Natural killer cell (primary cell): ENCODE measurements around the gene DGKZ. TPM values are rescaled to one million over a fixed set of nuclear protein-coding genes. Genes with fewer than 3 reads are reported as not detected.
A peak's percentile ranks its signal among the peaks of the same experiment; 100 is the strongest.

Experiments
- ATAC-seq, 3 donors: fragments of 150-1000 bp in 2 of 3; fragments of 200-7000 bp in 1 of 3; cut with Tn5 transposase; 1 replicate in 1 of 3; 2 replicates in 2 of 3; pipeline ENCODE4 v1.10.0; 2021; ENCODE audit warnings: mild to moderate bottlenecking in 2 of 3, moderate library complexity in 2 of 3
- DNase-seq, 2 donors: peaks; one replicate each; pipeline versions ENCODE4 v3.0.0 to v3.0.0-alpha.2; 2013 to 2021; ENCODE audit warnings: mixed read lengths in 1 of 2
- H3K27ac ChIP-seq: one replicate; pipeline ENCODE4 v1.5.1; 2013; ENCODE audit warnings: mild to moderate bottlenecking, low read length
- H3K27me3 ChIP-seq: one replicate; pipeline ENCODE4 v1.6.1; 2013; ENCODE audit warnings: low read length; ENCODE audit not compliant: control insufficient read depth, insufficient read depth
- H3K36me3 ChIP-seq: one replicate; pipeline ENCODE4 v1.6.1; 2013; ENCODE audit warnings: low read length; ENCODE audit not compliant: control insufficient read depth, insufficient read depth
- H3K4me1 ChIP-seq: one replicate; pipeline ENCODE4 v1.6.1; 2013; ENCODE audit warnings: low read length; ENCODE audit not compliant: control insufficient read depth, insufficient read depth
- H3K4me3 ChIP-seq: one replicate; pipeline ENCODE4 v1.5.1; 2013; ENCODE audit warnings: low read length
- H3K9me3 ChIP-seq: one replicate; pipeline ENCODE4 v1.6.1; 2013; ENCODE audit warnings: low read length; ENCODE audit not compliant: control insufficient read depth, insufficient read depth
- H3K27ac Mint-ChIP-seq, 2 donors: one replicate each; pipeline ENCODE4 v1.8.0; 2022; ENCODE audit warnings: mild to moderate bottlenecking in 2 of 2, mixed read lengths in 2 of 2, moderate library complexity in 1 of 2
- H3K27me3 Mint-ChIP-seq, 2 donors: one replicate each; pipeline ENCODE4 v1.8.0; 2022; ENCODE audit warnings: low read depth in 2 of 2, mixed read lengths in 2 of 2
- H3K36me3 Mint-ChIP-seq: one replicate; pipeline ENCODE4 v1.8.0; 2022; ENCODE audit warnings: mixed read lengths
- H3K4me1 Mint-ChIP-seq, 2 donors: one replicate each; pipeline ENCODE4 v1.8.0; 2022; ENCODE audit warnings: mixed read lengths in 2 of 2
- H3K4me3 Mint-ChIP-seq: one replicate; pipeline ENCODE4 v1.8.0; 2022; ENCODE audit warnings: mild to moderate bottlenecking, moderate library complexity, mixed read lengths
- H3K9me3 Mint-ChIP-seq, 2 donors: one replicate each; pipeline ENCODE4 v1.8.0; 2022; ENCODE audit warnings: mixed read lengths in 2 of 2
- WGBS: methylation state at CpG from one replicate; pipeline ENCODE4 v1.1.7; 2013; ENCODE audit warnings: missing lambda C conversion rate; ENCODE audit not compliant: insufficient coverage; 5-methylcytosine and 5-hydroxymethylcytosine counted together
- intact Hi-C: fragments of 100-400 bp; cut with micrococcal nuclease; formaldehyde crosslinking; loops from one replicate; pipeline ENCODE4 v1.14.2; 2022
- total RNA-seq, 4 donors: library from RNA; stranded (reverse); fragments of 120-200 nt in 1 of 4; gene quantifications; one replicate each; pipeline versions ENCODE4 v1.2.3 to v1.2.4, GENCODE V29; 2013 to 2022
- TF ChIP-seq, protein P1 (sequence below): fragments of 200-600 bp; IDR thresholded peaks from one replicate; pipeline ENCODE4 v1.8.0; 2022; ENCODE audit warnings: antibody characterized with exemption

The DGKZ gene
- total RNA-seq, 3 donors from 2014 or later (not counting 1 experiment from before 2014, with no cell fraction given): 307 to 377 (median 350) TPM

DNA sequence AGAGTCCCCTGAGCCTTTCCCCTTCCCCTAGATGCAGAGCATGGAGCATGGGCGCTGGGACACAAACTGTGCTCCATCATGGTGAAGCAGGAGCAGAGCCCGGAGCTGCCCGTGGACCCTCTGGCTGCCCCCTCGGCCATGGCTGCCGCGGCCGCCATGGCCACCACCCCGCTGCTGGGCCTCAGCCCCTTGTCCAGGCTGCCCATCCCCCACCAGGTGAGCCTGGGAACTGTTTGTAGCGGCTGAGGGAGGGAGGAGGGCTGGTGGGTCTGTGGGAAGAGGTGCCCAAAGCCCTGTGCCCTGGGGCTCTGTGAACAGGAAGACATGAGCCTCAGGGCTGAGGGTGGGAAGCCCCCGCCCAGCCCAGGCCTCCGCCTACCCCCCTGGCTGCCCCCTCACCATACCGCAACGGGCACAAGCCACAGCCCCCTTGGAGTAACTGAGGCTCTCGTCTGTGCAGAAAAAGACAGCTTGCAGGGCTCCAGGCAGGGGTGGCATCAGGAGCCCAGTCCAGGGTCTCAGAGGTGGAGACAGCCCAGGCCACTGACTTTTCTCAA, 39.4 kb upstream of the DGKZ start:
- DNase-seq: no peak

DNA sequence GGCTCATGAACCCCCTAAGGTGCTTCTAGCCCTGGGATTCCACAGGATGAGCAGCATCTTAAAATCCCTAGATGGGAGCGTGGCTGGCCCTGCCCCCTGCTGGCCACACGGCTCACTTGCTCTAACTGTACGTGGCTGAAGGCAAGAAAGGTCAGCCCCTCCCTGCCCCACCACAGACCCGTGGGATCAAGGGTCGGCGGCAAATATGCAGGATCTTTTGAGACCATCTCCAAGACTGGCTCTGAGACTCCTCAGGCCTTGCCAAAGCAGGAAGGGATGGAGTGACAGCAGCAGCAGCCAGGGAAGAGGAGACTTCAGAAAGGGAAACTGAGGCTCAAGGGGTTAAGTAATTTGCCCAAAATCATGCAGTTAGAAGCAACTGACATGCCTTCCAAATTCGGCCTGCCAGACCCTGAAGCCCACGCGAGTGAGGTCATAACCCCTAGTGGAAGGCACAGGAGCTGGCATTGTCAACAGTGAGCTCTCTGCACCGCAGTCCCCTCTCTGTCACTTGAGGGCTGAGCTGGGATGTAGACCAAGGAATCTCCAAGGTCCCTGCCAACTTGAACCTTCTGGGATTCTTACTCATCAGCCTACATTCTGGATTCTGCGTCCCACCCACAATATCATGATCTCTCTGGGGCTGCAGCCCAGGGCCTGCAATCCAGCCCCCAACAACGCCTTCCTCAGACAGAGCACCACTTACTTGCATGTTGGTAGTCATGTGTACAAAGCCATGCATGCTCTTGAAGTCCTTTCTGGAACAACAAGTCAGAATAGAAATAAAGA, 38.4 kb upstream of the DGKZ start:
- peaks cover 23% of the 10 kb centered on the region for H3K4me1 ChIP-seq
- H3K4me3 ChIP-seq: no peak overlapping the region
- peak; percentile 55 to 78 for DNase-seq
- H3K36me3 Mint-ChIP-seq: no peaks in the 10 kb centered on the region
- H3K27ac Mint-ChIP-seq: no peak overlapping the region
- H3K27me3 ChIP-seq: no peaks in the 10 kb centered on the region
- no peaks in the 10 kb centered on the region for H3K36me3 ChIP-seq
- H3K4me1 Mint-ChIP-seq: peaks cover 0 to 9% of the 10 kb centered on the region in 2 donors
- ATAC-seq: peak; percentile 69 to 93 (median 86)
- H3K27ac ChIP-seq: no peak overlapping the region
- H3K9me3 Mint-ChIP-seq: no peaks in the 10 kb centered on the region
- intact Hi-C loops: loop anchor here (1.0 kb wide), 2 partner anchors 70 to 344 kb away; no protein-coding TSS in a partner anchor
- H3K4me3 Mint-ChIP-seq: peak overlapping the region; percentile 21
- H3K9me3 ChIP-seq: no peaks in the 10 kb centered on the region
- H3K27me3 Mint-ChIP-seq: peaks cover 0 to 3% of the 10 kb centered on the region in 2 donors
- WGBS: 36% methylated on average over 12 of the region's 12 CpGs
- TF ChIP-seq, protein P1, sequence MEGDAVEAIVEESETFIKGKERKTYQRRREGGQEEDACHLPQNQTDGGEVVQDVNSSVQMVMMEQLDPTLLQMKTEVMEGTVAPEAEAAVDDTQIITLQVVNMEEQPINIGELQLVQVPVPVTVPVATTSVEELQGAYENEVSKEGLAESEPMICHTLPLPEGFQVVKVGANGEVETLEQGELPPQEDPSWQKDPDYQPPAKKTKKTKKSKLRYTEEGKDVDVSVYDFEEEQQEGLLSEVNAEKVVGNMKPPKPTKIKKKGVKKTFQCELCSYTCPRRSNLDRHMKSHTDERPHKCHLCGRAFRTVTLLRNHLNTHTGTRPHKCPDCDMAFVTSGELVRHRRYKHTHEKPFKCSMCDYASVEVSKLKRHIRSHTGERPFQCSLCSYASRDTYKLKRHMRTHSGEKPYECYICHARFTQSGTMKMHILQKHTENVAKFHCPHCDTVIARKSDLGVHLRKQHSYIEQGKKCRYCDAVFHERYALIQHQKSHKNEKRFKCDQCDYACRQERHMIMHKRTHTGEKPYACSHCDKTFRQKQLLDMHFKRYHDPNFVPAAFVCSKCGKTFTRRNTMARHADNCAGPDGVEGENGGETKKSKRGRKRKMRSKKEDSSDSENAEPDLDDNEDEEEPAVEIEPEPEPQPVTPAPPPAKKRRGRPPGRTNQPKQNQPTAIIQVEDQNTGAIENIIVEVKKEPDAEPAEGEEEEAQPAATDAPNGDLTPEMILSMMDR: peak; percentile 87

More for the DNA sequence above, 39.4 kb upstream of the DGKZ start:
- Mint-ChIP-seq H3K27ac (no peak overlapping the region), H3K4me3 (no peak overlapping the region), H3K4me1 (peaks cover 0 to 9% of the 10 kb centered on the region in 2 donors), H3K27me3 (peaks cover 0 to 3% of the 10 kb centered on the region in 2 donors), H3K9me3 (no peaks in the 10 kb centered on the region), H3K36me3 (no peaks in the 10 kb centered on the region)
- WGBS: 70% methylated on average over 14 of the region's 14 CpGs
- Histone ChIP-seq H3K9me3 (no peaks in the 10 kb centered on the region), H3K27ac (no peak overlapping the region), H3K4me1 (peaks cover 25% of the 10 kb centered on the region), H3K27me3 (no peaks in the 10 kb centered on the region), H3K4me3 (no peak overlapping the region), H3K36me3 (no peaks in the 10 kb centered on the region)
- TF ChIP-seq, protein P1: no peak
- ATAC-seq: peak in 1 of 3 donors; percentile 25
- intact Hi-C loops: loop anchor here (1.0 kb wide), 2 partner anchors 69 to 343 kb away; no protein-coding TSS in a partner anchor

DNA sequence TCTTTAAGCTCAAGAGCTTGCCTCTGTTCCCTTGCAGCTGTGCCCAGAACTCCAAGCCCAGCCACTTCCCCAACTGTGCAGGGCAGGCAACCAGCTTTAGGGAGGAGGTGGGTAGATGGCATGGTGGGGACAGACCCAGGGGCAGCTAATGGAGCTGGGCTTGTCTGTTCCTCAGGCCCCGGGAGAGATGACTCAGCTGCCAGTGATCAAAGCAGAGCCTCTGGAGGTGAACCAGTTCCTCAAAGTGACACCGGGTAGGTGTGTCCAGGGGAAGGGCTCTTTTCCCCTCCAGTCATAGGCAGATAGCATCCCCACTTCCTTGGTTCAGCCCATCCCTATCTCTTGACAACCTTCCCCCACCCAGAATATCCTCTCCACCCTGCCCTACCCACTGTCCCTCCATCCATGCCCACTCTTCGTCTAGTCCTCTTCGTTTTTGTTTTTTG, 37.4 kb upstream of the DGKZ start:
- H3K4me1 Mint-ChIP-seq: peaks cover 0 to 10% of the 10 kb centered on the region in 2 donors

More for the DNA sequence above, 37.4 kb upstream of the DGKZ start:
- H3K36me3 Mint-ChIP-seq: no peaks in the 10 kb centered on the region
- WGBS: 12% methylated on average over 2 of the region's 4 CpGs
- peaks cover 23% of the 10 kb centered on the region for H3K4me1 ChIP-seq
- intact Hi-C loops: no loop called here
- ATAC-seq: peak in 1 of 3 donors; percentile 58
- H3K4me3 Mint-ChIP-seq: no peak overlapping the region
- TF ChIP-seq, protein P1: no peak
- H3K36me3 ChIP-seq: no peaks in the 10 kb centered on the region
- H3K9me3 Mint-ChIP-seq: no peaks in the 10 kb centered on the region
- DNase-seq: no peak
- no peaks in the 10 kb centered on the region for H3K27me3 ChIP-seq
- H3K27ac ChIP-seq: no peak overlapping the region
- H3K4me3 ChIP-seq: no peak overlapping the region
- peaks cover 0 to 3% of the 10 kb centered on the region in 2 donors for H3K27me3 Mint-ChIP-seq
- H3K9me3 ChIP-seq: no peaks in the 10 kb centered on the region
- no peak overlapping the region for H3K27ac Mint-ChIP-seq
